Right forelimb (tissue), 1 donor: ENCODE measurements around the gene E2F4.

Experiments used
- DNase-seq: peaks from one replicate; pipeline ENCODE4 v3.0.0-alpha.2; 2018

The E2F4 gene

GRCh38 chr16:67174706-67175231, 17.2 kb upstream of the E2F4 start:
- no peak for DNase-seq

- DNase-seq: no peak
Measured at GRCh38 chr16:67176662-67177061, 15.3 kb upstream of the E2F4 start.

GRCh38 chr16:67177743-67178699, 13.9 kb upstream of the E2F4 start:
- no peak for DNase-seq

- DNase-seq: no peak
Measured at GRCh38 chr16:67179421-67180080, 12.4 kb upstream of the E2F4 start.

GRCh38 chr16:67180166-67180565, 11.8 kb upstream of the E2F4 start:
- DNase-seq: no peak

GRCh38 chr16:67181346-67181745, 10.6 kb upstream of the E2F4 start:
- DNase-seq: no peak

- no peak for DNase-seq
Measured at GRCh38 chr16:67182288-67182687, 9.7 kb upstream of the E2F4 start.

GRCh38 chr16:67183284-67183626, 8.7 kb upstream of the E2F4 start:
- no peak for DNase-seq

- peak; percentile 97 for DNase-seq
Measured at GRCh38 chr16:67183627-67184452, 8.1 kb upstream of the E2F4 start, which contains the start of gene MATCAP1. MATCAP1 (minus strand) TSS chr16:67183963; CDS start chr16:67180610, 3,353 bp downstream.

- DNase-seq: no peak
Measured at GRCh38 chr16:67184453-67184994, 7.4 kb upstream of the E2F4 start.

GRCh38 chr16:67184995-67185650, 6.8 kb upstream of the E2F4 start:
- peak; percentile 95 for DNase-seq

- no peak for DNase-seq
Measured at GRCh38 chr16:67185651-67186134, 6.3 kb upstream of the E2F4 start.

GRCh38 chr16:67186550-67186950, 5.4 kb upstream of the E2F4 start:
- DNase-seq: no peak

- DNase-seq: no peak
Measured at GRCh38 chr16:67187175-67187890, 4.6 kb upstream of the E2F4 start.

- DNase-seq: no peak
Measured at GRCh38 chr16:67188323-67188722, 3.6 kb upstream of the E2F4 start.

- no peak for DNase-seq
Measured at GRCh38 chr16:67188798-67189197, 3.2 kb upstream of the E2F4 start.

GRCh38 chr16:67190041-67190440, 1.9 kb upstream of the E2F4 start, which contains the start of gene EXOC3L1:
EXOC3L1 (minus strand) TSS chr16:67190136; CDS start chr16:67189676, 460 bp downstream.
- DNase-seq: no peak

- no peak for DNase-seq
Measured at GRCh38 chr16:67190448-67191399, 1.2 kb upstream of the E2F4 start.

GRCh38 chr16:67191411-67191994, 452 bp upstream of the E2F4 start:
- no peak for DNase-seq
